ENCODE data around the gene PNPLA6.

DNA sequence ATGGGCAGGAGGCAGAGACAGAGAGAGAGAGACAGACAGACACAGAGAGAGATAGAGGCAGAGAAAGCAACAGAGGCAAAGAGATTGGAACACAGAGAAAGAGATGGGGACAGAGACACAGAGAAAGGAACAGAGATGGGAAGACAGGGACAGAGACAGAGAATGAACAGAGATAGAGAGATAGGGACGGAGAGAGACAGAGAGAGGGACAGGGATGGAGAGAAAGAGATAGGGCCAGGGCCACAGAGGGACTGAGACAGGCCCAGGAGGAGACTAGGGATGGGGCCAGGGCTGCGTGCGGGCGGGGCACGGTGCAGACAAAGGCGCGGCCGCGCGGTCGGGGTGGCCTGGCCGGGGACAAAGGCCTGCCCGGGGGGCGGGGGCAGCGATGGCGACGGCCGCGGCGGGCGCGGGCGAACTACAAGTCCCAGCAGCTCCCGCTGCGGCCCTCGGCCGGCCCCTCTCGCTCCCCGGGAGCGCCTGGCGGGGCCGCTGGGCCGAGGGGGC, 19.8 kb upstream of the PNPLA6 start, which contains the start of gene ZNF358:
- TF ChIP-seq, protein P1, sequence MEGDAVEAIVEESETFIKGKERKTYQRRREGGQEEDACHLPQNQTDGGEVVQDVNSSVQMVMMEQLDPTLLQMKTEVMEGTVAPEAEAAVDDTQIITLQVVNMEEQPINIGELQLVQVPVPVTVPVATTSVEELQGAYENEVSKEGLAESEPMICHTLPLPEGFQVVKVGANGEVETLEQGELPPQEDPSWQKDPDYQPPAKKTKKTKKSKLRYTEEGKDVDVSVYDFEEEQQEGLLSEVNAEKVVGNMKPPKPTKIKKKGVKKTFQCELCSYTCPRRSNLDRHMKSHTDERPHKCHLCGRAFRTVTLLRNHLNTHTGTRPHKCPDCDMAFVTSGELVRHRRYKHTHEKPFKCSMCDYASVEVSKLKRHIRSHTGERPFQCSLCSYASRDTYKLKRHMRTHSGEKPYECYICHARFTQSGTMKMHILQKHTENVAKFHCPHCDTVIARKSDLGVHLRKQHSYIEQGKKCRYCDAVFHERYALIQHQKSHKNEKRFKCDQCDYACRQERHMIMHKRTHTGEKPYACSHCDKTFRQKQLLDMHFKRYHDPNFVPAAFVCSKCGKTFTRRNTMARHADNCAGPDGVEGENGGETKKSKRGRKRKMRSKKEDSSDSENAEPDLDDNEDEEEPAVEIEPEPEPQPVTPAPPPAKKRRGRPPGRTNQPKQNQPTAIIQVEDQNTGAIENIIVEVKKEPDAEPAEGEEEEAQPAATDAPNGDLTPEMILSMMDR (IDR thresholded peaks at IDR 0.05; ENCODE audit: poor library complexity), result no peak
- TF ChIP-seq EZH2 (IDR thresholded peaks at IDR 0.05; ENCODE audit: borderline replicate concordance), result no peak

Measured in hepatocyte (in vitro differentiated cells).